GM18498 (cell line): ENCODE results near the gene PTPRH.
"Not testable (repeated sequence)": the region's sequence is repeated elsewhere in the genome, so short reads cannot be mapped to it uniquely, and the experiment has no call there.

Experiments
- ATAC-seq: cut with Tn5 transposase; IDR thresholded peaks from one replicate; pipeline ENCODE4 v1.9.1; 2021; ENCODE audit warnings: mild to moderate bottlenecking, moderate library complexity; ENCODE audit not compliant: unreplicated experiment

PTPRH gene

GRCh38 chr19:55161571-55162322, 47.6 kb downstream of the PTPRH start:
- no peak for ATAC-seq

GRCh38 chr19:55160986-55161365, 48.3 kb downstream of the PTPRH start:
- no peak for ATAC-seq

GRCh38 chr19:55160128-55160985, 48.9 kb downstream of the PTPRH start:
- ATAC-seq: no peak

- no peak for ATAC-seq
Observed at GRCh38 chr19:55158848-55159749, 50.2 kb downstream of the PTPRH start.

GRCh38 chr19:55158423-55158822, 50.9 kb downstream of the PTPRH start:
- ATAC-seq: no peak

- ATAC-seq: no peak
Observed at GRCh38 chr19:55157064-55157908, 52.0 kb downstream of the PTPRH start, which contains the start of gene TNNI3. Gene TNNI3, minus strand, starts transcription at chr19:55157732. Its CDS starts 143 bp downstream, at chr19:55157589.

GRCh38 chr19:55156202-55157063, 52.9 kb downstream of the PTPRH start:
- no peak for ATAC-seq

GRCh38 chr19:55155784-55156183, 53.5 kb downstream of the PTPRH start:
- not testable (repeated sequence) for ATAC-seq

GRCh38 chr19:55153652-55154264, 55.5 kb downstream of the PTPRH start:
- ATAC-seq: no peak

- no peak for ATAC-seq
Observed at GRCh38 chr19:55152017-55152416, 57.3 kb downstream of the PTPRH start.

GRCh38 chr19:55149078-55150003, 60.0 kb downstream of the PTPRH start, which contains the start of gene TNNT1:
Gene TNNT1, minus strand, starts transcription at chr19:55149206. Its CDS starts 2,049 bp downstream, at chr19:55147157.
- no peak for ATAC-seq

GRCh38 chr19:55147545-55148251, 61.6 kb downstream of the PTPRH start:
- no peak for ATAC-seq

GRCh38 chr19:55146705-55147273, 62.5 kb downstream of the PTPRH start:
- no peak for ATAC-seq

GRCh38 chr19:55146078-55146704, 63.1 kb downstream of the PTPRH start:
- ATAC-seq: no peak

- ATAC-seq: no peak
Observed at GRCh38 chr19:55145232-55145631, 64.1 kb downstream of the PTPRH start.

- no peak for ATAC-seq
Observed at GRCh38 chr19:55141696-55142095, 67.6 kb downstream of the PTPRH start.
